ENCODE results near the gene SUN2. TPM values are rescaled to one million over a fixed set of nuclear protein-coding genes. Genes with fewer than 3 reads are reported as not detected.

SUN2 gene
- total and polyA plus RNA-seq, 2 of the 8 experiments (the other 6 are each of a cell fraction or from before 2014, with no cell fraction given): 5.1 to 10.5 TPM

- TF ChIP-seq PHF8 (conservative IDR thresholded peaks at IDR 0.05; ENCODE audit: low read depth, low read length) (no peak), CBX8 (IDR thresholded peaks at IDR 0.05; ENCODE audit: borderline replicate concordance, low read depth, low read length) (no peak), JUND (IDR thresholded peaks at IDR 0.05; ENCODE audit: low read length) (no peak), POLR2A (IDR thresholded peaks at IDR 0.05; ENCODE audit: control extremely low read depth in 1 of 2, low read depth in 2 of 2, low read length in 2 of 2) (no peak), EZH2 (IDR thresholded peaks at IDR 0.05; ENCODE audit: low read depth, low read length, severe bottlenecking) (no peak), CTBP2 (IDR thresholded peaks at IDR 0.05; ENCODE audit: borderline replicate concordance, insufficient read depth, insufficient read length, low read length) (no peak), CHD1 (IDR thresholded peaks at IDR 0.05; ENCODE audit: low read depth, low read length) (no peak), RNF2 (IDR thresholded peaks at IDR 0.05; ENCODE audit: borderline replicate concordance, low read depth, low read length, missing control alignments, poor library complexity, severe bottlenecking) (no peak)
Observed at GRCh38 chr22:38756711-38757463, 1.1 kb upstream of the SUN2 start (continued).
